Stimulated activated CD4-positive, alpha-beta T cell treated with anti-CD3 and anti-CD28 coated beads, Interleukin-12 subunit alpha, Interleukin-12 subunit beta, amount 100 ng/mL, for 48 hours (primary cell): ENCODE measurements around the gene GLYATL1B.
A peak's percentile ranks its signal among the peaks of the same experiment; 100 is the strongest.
"Not testable (repeated sequence)": the region's sequence is repeated elsewhere in the genome, so short reads cannot be mapped to it uniquely, and the experiment has no call there.

ENCODE experiments used
- DNase-seq, 3 donors: peaks; one replicate each; pipeline ENCODE4 v3.0.0-alpha.2; 2020; ENCODE audit warnings: low read depth in 2 of 3, low spot score in 1 of 3

The GLYATL1B gene

GRCh38 chr11:59095225-59095624 is 9.1 kb downstream of the GLYATL1B start:
- DNase-seq: not testable (repeated sequence)

GRCh38 chr11:59095972-59096575 is 10.0 kb downstream of the GLYATL1B start:
- DNase-seq: not testable (repeated sequence)

GRCh38 chr11:59097113-59097708 is 11.1 kb downstream of the GLYATL1B start:
- DNase-seq: peak; percentile 43 to 62 (median 54)

- not testable (repeated sequence) for DNase-seq
Observed at GRCh38 chr11:59097938-59098337, 11.8 kb downstream of the GLYATL1B start.

- peak; percentile 53 to 58 (median 56) for DNase-seq
Observed at GRCh38 chr11:59102259-59102765, 16.2 kb downstream of the GLYATL1B start.

GRCh38 chr11:59106363-59107336 is 20.5 kb downstream of the GLYATL1B start, which contains the start of gene FAM111B:
FAM111B (plus strand) TSS chr11:59107237; CDS start chr11:59109626, 2,389 bp downstream.
- peak; percentile 59 to 69 (median 68) for DNase-seq

GRCh38 chr11:59107721-59108120 is 21.6 kb downstream of the GLYATL1B start:
- not testable (repeated sequence) for DNase-seq

GRCh38 chr11:59112494-59112893 is 26.4 kb downstream of the GLYATL1B start:
- no peak for DNase-seq

GRCh38 chr11:59114344-59114743 is 28.2 kb downstream of the GLYATL1B start:
- DNase-seq: no peak

GRCh38 chr11:59115553-59115952 is 29.4 kb downstream of the GLYATL1B start:
- no peak for DNase-seq

GRCh38 chr11:59117774-59118173 is 31.7 kb downstream of the GLYATL1B start:
- DNase-seq: no peak

GRCh38 chr11:59119826-59120225 is 33.7 kb downstream of the GLYATL1B start:
- no peak for DNase-seq

- peak; percentile 74 to 91 (median 83) for DNase-seq
Observed at GRCh38 chr11:59135648-59136461, 49.7 kb downstream of the GLYATL1B start.

- not testable (repeated sequence) for DNase-seq
Observed at GRCh38 chr11:59136551-59136950, 50.4 kb downstream of the GLYATL1B start.

GRCh38 chr11:59137190-59137589 is 51.1 kb downstream of the GLYATL1B start:
- DNase-seq: no peak

- DNase-seq: no peak
Observed at GRCh38 chr11:59138643-59139042, 52.5 kb downstream of the GLYATL1B start.

GRCh38 chr11:59141191-59141590 is 55.1 kb downstream of the GLYATL1B start:
- no peak for DNase-seq

GRCh38 chr11:59141673-59142460 is 55.8 kb downstream of the GLYATL1B start:
- no peak for DNase-seq
